ENCODE measurements around the gene MYO1H.

DNA sequence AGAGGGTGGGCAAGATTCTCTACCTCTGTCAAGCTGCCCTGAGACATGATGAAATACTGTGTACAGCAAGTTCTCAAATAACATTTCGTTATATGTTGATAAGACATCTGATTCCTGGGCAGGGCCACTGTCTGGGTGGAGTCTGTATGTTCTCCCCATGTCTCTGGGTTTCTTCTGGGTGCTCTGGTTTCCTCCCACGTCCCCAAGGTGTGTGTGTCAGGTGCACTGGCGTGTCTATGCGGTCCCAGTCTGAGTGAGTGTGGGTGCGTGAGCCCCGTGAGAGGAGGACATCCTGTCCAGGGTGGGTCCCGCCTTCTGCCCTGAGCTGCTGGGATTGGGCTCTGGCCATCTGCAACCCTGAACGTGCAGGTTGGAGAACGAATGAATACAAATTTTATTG lies 99.8 kb downstream of the MYO1H start:
- TF ChIP-seq POLR2A (IDR thresholded peaks at IDR 0.05) = no peak
- TF ChIP-seq, protein P1, sequence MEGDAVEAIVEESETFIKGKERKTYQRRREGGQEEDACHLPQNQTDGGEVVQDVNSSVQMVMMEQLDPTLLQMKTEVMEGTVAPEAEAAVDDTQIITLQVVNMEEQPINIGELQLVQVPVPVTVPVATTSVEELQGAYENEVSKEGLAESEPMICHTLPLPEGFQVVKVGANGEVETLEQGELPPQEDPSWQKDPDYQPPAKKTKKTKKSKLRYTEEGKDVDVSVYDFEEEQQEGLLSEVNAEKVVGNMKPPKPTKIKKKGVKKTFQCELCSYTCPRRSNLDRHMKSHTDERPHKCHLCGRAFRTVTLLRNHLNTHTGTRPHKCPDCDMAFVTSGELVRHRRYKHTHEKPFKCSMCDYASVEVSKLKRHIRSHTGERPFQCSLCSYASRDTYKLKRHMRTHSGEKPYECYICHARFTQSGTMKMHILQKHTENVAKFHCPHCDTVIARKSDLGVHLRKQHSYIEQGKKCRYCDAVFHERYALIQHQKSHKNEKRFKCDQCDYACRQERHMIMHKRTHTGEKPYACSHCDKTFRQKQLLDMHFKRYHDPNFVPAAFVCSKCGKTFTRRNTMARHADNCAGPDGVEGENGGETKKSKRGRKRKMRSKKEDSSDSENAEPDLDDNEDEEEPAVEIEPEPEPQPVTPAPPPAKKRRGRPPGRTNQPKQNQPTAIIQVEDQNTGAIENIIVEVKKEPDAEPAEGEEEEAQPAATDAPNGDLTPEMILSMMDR (IDR thresholded peaks at IDR 0.05 in 8 of 11, conservative IDR thresholded peaks at IDR 0.05 in 3 of 11) = no peak

Data from spleen (tissue), 7 donors.